Adrenal gland (tissue), 5 donors: ENCODE measurements around the gene AGPAT4.

Experiments
- POLR2A ChIP-seq, 2 donors: fragments of 450-650 bp; IDR thresholded peaks; one replicate each; pipeline ENCODE4 v1.6.1; 2017; ENCODE audit warnings: antibody characterized with exemption in 2 of 2, mild to moderate bottlenecking in 2 of 2, moderate library complexity in 1 of 2
- TF ChIP-seq, protein P1 (sequence below), 6 experiments: fragments of 450-650 bp in 4 of 6; fragments of 200-600 bp in 2 of 6; sonication (generic) in 1 of 6; IDR thresholded peaks; 1 replicate in 5 of 6; 2 replicates in 1 of 6; pipeline versions ENCODE4 v1.5.1 to v1.8.0; 2016 to 2021; ENCODE audit warnings: antibody characterized with exemption in 6 of 6, mild to moderate bottlenecking in 2 of 6, moderate library complexity in 1 of 6
- donor health status: DM: no; HTN: no; CAD: no.

DNA sequence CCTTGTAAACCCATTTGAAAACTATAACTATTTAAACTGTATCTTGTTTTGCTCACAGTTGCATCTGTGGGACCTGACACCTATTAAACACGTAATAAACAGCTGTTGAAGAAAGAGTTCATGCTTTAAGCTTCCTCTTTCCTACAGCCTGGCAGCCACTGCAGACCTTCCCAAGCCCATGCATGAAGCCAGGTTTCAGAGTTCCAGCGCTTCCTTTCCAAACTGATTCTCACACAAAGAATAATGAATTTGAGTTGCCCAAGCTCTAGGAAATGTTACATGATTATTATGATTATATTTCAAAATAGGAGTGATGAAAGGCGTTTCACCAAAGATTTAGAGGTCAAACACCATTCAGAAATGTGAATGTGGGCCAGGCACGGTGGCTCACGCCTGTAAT, 3.7 kb downstream of the AGPAT4 start:
- TF ChIP-seq, protein P1, sequence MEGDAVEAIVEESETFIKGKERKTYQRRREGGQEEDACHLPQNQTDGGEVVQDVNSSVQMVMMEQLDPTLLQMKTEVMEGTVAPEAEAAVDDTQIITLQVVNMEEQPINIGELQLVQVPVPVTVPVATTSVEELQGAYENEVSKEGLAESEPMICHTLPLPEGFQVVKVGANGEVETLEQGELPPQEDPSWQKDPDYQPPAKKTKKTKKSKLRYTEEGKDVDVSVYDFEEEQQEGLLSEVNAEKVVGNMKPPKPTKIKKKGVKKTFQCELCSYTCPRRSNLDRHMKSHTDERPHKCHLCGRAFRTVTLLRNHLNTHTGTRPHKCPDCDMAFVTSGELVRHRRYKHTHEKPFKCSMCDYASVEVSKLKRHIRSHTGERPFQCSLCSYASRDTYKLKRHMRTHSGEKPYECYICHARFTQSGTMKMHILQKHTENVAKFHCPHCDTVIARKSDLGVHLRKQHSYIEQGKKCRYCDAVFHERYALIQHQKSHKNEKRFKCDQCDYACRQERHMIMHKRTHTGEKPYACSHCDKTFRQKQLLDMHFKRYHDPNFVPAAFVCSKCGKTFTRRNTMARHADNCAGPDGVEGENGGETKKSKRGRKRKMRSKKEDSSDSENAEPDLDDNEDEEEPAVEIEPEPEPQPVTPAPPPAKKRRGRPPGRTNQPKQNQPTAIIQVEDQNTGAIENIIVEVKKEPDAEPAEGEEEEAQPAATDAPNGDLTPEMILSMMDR (IDR thresholded peaks at IDR 0.05), result no peak
- no peak for TF ChIP-seq POLR2A (IDR thresholded peaks at IDR 0.05)
